Measurements from ENCODE around the gene NDUFA3. TPM values are rescaled to one million over a fixed set of nuclear protein-coding genes. Genes with fewer than 3 reads are reported as not detected.

Gene NDUFA3
- total and polyA plus RNA-seq, 2 of the 13 experiments (the other 11 are each of a cell fraction or from before 2014, with no cell fraction given) = 31.6 to 75.4 TPM

- TF ChIP-seq ZNF780A (CRISPR knock-in tag; IDR thresholded peaks at IDR 0.05) (no peak), DZIP1 (CRISPR knock-in tag; IDR thresholded peaks at IDR 0.05) (no peak), SP1 (IDR thresholded peaks at IDR 0.05) (no peak), SP1 (CRISPR knock-in tag; IDR thresholded peaks at IDR 0.05) (no peak), ZNF772 (CRISPR knock-in tag; IDR thresholded peaks at IDR 0.05) (0 out of 2 replicates have a peak, but pooled peaks have one; percentile 34), TMF1 (CRISPR knock-in tag; IDR thresholded peaks at IDR 0.05; ENCODE audit: low read depth) (no peak), FOXM1 (CRISPR knock-in tag; IDR thresholded peaks at IDR 0.05) (no peak), ZNF256 (CRISPR knock-in tag; conservative IDR thresholded peaks at IDR 0.05) (no peak), ZMYM2 (CRISPR knock-in tag; IDR thresholded peaks at IDR 0.05) (no peak), ZSCAN9 (CRISPR knock-in tag; IDR thresholded peaks at IDR 0.05; ENCODE audit: borderline replicate concordance) (no peak), MTERF4 (CRISPR knock-in tag; IDR thresholded peaks at IDR 0.05) (no peak), ZNF205 (CRISPR knock-in tag; IDR thresholded peaks at IDR 0.05) (peak; percentile 13; the same call in 1 of the 2 replicates), SMC3 (IDR thresholded peaks at IDR 0.05; ENCODE audit: low read length) (no peak), NFYC (CRISPR knock-in tag; IDR thresholded peaks at IDR 0.05) (no peak), TOE1 (CRISPR knock-in tag; IDR thresholded peaks at IDR 0.05) (no peak), PBX2 (CRISPR knock-in tag; IDR thresholded peaks at IDR 0.05) (no peak), ZFP41 (CRISPR knock-in tag; IDR thresholded peaks at IDR 0.05; ENCODE audit: borderline replicate concordance) (no peak)
- TF ChIP-seq, protein P1, sequence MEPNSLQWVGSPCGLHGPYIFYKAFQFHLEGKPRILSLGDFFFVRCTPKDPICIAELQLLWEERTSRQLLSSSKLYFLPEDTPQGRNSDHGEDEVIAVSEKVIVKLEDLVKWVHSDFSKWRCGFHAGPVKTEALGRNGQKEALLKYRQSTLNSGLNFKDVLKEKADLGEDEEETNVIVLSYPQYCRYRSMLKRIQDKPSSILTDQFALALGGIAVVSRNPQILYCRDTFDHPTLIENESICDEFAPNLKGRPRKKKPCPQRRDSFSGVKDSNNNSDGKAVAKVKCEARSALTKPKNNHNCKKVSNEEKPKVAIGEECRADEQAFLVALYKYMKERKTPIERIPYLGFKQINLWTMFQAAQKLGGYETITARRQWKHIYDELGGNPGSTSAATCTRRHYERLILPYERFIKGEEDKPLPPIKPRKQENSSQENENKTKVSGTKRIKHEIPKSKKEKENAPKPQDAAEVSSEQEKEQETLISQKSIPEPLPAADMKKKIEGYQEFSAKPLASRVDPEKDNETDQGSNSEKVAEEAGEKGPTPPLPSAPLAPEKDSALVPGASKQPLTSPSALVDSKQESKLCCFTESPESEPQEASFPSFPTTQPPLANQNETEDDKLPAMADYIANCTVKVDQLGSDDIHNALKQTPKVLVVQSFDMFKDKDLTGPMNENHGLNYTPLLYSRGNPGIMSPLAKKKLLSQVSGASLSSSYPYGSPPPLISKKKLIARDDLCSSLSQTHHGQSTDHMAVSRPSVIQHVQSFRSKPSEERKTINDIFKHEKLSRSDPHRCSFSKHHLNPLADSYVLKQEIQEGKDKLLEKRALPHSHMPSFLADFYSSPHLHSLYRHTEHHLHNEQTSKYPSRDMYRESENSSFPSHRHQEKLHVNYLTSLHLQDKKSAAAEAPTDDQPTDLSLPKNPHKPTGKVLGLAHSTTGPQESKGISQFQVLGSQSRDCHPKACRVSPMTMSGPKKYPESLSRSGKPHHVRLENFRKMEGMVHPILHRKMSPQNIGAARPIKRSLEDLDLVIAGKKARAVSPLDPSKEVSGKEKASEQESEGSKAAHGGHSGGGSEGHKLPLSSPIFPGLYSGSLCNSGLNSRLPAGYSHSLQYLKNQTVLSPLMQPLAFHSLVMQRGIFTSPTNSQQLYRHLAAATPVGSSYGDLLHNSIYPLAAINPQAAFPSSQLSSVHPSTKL (CRISPR knock-in tag; IDR thresholded peaks at IDR 0.05) = no peak
Observed at GRCh38 chr19:54137699-54138488, 35.2 kb downstream of the NDUFA3 start, which contains the start of gene CNOT3 (continued).
